Inflammatory macrophage treated with lipopolysaccharide for 4 hours (primary cell): Measurements from ENCODE around the gene C17orf78.
"Not testable (repeated sequence)": the region's sequence is repeated elsewhere in the genome, so short reads cannot be mapped to it uniquely, and the experiment has no call there.

Experiments used
- DNase-seq: peaks from one replicate; pipeline ENCODE4 v3.0.0-alpha.2; 2020

The C17orf78 gene

DNA sequence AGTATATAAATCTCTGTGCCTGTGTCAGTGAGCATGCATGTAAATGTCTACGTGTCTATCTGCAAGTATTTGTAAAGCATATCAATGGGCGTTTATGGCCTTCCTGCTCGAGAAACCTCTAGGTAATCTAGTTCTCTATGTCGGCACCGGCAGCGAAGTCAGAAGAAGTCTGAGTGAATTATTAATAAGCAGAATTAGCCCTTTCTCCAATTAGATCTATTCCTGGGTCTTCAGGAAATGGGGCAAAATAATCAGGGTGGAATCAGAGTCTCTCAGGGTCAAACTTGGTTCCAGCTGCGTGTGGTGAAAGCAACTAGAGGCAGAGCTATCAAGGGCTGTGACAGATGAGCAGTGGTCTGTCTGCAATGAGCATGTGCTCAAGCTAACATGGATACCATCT, at the start of gene C17orf78:
C17orf78 (plus strand) TSS at position 280 of the 400 bp plus-strand sequence; CDS start at position 388, 108 bp downstream.
- DNase-seq = no peak

DNA sequence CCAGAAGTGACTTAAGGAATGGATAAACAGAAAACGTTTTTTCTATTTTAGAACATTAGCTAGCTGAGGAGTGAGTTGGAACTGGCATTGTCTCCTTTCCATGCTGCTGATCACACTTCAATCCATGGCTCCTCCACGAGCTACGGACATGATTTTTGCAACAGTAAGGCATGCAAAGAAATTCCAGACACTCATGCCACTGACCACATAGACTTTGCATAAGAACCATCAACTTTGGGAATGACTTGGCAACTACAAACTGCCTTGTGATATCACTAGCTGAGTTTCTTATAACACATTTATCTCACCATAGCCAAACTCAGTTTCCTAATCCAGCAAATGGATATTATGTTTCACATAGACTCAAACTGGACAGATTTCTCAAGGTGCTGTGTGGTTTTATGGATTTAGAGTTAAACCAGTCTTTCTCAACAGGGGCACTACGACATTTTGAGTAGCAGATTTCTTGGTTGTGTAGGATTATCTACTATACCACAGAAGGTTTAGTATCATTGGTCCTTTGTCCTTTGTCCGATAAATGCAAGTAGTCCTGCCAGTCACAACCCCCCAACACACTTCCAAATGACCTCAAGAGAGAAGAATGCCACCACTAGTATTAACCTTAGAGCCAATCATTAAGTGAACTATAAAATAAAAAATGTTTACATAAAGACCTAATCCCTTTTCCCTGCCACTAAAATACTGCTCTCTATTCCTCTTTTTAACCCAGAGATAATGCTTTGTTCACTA, 48.3 kb upstream of the C17orf78 start:
- DNase-seq = no peak

DNA sequence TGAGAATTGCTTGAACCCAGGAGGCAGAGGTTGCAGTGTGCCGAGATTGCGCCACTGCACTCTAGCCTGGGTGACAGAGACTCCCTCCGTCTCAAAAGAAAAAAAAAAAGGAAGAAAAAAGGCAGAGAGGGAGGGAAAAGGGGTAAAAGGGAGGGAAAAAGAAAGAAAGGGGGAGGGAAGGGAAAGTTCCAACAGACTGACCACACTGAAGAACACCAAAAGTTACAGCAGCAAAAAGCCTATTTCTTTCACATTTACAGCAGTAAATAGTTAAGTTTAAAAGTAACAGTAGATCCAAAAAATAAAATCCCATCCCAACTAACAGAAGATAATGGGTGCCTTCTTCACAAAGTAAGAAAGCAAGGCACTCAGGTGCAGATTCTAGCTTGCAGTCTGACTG, 36.9 kb upstream of the C17orf78 start:
- DNase-seq = no peak

DNA sequence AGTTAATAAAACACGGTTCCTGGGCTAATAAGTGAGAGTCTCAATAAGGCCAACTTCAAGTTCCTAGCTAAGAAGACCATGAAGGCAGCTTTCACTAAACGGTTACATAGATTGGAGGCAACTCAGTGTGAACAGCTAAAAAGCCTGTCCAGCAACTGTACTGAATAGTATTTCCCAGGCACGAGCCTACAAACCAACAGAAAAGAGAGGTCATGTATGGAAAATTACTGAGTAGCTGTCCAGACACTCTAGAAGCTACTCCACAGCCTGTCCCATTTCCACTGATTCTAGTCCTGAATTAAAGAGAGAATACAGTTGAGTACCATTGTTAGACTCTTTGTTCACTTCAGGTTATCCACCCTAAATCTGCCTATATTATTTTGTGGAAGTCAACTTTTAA, 36.5 kb upstream of the C17orf78 start:
- no peak for DNase-seq

DNA sequence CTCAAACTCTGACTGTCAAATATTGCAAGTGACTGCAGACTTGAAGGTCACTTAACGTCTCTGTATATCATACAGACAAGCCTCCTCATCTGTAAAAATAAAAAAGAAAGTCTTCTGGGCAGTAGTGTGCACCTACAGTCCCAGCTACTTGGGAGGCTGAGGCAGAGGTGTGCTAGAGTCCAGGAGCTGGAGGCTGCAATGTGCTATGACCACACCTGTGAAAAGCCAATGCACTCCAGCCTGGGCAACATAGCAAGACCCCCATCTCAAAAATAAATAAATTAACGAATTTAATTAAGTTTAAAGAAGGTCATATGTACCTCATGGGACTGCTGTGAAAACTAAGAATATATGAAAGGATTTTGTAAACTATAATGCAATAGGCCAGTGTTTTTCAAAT, 35.0 kb upstream of the C17orf78 start:
- no peak for DNase-seq

DNA sequence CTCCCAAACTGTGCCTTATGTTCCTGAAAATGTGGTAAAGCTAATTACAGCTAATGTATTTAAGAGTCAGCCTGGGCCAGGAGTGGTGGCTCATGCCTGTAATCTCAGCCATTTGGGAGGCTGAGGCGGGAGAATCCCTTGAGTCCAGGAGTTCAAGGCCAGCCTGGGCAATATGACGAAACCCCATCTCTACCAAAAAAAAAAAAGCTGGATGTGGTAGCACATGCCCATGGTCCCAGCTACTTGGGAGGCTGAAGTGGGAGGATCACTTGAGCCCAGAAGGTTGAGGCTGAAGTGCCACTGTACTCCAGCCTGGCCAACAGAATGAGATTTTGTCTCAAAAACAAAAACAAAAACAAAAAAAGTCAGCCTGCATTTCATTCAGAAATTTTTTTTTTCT, 33.2 kb upstream of the C17orf78 start:
- no peak for DNase-seq

DNA sequence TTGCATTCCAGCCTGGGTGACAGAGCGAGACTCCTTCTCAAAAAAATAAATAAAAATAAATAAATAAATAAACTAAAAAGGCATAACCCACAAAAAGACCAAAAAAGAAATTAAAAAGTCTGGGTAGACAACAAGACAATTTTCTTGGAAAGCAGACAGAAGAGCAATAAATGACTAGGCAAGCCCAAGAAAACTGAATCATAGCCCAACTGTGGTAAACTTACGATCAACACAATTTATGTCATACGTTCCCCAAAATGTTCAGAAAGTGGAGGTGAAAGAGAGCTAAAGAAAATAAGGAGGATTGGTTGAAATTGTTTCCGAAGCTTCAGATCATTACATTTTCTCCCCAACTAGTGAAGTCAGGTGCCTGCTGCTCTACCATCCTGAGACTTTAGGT, 31.3 kb upstream of the C17orf78 start:
- no peak for DNase-seq

DNA sequence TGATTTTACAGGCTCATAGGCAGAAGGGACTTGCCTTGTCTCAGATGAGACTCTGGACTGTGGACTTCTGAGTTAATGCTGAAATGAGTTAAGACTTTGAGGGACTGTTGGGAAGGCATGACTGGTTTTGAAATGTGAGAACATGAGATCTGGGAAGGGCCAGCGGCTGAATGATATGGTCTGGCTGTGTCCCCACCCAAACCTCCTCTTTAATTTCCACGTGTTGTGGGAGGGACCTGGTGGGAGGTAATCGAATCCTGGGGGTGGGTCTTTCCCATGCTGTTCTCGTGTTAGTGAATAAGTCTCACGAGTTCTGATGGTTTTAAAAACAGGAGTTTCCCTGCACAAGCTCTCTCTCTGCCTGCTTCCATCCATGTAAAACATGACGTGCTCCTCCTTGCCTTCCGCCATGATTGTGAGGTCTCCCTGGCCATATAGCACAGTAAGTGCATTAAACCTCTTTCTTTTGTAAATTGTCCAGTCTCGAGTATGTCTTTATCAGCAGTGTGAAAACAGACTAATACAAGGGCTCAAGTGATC, 28.9 kb upstream of the C17orf78 start:
- DNase-seq = not testable (repeated sequence)

DNA sequence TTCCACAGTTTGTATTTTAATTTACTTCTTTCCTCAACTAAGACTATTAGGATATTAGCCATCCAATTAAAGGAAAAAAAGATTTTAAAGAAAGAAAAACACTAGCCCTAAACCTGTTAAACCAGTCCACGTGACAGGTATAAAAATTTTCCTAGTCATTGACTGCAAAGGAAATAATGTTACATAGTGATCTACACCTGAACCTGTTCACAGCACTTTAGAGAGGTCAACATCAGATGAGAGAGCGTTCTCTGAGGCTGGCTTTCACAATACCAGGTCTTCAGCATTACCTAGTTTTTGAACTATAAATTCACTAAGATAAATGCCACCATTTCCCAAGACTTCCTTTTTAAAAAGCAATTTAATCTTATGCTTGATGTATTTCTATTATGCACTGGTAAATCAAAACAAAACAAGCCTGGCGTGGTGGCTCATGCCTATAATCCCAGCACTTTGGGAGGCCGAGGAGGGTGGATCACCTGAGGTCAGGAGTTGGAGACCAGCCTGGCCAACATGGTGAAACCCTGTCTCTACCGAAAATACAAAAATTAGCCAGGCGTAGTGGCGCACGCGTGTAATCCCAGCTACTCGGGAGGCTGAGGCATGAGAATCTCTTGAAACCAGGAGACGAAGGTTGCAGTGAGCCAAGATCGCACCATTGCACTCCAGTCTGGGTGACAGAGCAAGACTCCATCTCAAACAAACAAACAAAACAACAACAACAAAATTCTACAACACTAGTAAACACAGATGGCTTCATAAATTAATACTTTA, 18.8 kb upstream of the C17orf78 start:
- not testable (repeated sequence) for DNase-seq

DNA sequence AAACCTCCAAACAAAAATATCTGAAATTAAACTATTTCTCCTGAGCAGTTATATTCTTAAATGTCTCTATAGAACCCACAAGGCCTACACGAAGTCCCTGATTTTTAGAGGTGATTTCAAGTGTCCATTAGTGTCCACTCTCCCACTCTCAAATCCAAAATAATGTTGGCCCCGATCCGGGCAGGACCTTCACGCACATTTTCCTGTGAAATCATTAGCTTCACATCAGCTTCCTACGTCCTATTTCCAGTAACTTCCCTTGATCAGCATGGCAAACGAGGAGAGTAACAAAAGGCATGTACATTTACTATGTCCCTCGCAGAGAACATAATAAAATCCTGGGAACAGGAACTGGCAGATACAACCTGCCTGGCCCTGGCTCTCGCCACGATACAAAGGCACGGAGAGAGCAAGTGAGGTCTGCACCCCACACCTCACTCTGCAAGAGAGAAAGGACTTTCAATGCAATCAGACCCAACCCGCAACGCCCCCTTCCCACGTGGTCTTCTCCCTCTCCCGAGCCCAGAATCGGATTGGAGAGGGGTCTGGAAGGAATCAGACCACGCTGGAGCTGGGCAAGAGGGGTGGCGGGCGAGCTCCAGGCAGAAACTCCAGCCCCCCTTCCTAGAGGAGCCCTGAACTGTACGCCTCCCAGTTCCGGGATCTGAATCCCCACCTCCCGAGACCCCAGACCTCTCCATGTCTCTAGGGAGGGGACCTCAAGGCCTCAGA, 17.5 kb upstream of the C17orf78 start:
- DNase-seq = peak; percentile 39

DNA sequence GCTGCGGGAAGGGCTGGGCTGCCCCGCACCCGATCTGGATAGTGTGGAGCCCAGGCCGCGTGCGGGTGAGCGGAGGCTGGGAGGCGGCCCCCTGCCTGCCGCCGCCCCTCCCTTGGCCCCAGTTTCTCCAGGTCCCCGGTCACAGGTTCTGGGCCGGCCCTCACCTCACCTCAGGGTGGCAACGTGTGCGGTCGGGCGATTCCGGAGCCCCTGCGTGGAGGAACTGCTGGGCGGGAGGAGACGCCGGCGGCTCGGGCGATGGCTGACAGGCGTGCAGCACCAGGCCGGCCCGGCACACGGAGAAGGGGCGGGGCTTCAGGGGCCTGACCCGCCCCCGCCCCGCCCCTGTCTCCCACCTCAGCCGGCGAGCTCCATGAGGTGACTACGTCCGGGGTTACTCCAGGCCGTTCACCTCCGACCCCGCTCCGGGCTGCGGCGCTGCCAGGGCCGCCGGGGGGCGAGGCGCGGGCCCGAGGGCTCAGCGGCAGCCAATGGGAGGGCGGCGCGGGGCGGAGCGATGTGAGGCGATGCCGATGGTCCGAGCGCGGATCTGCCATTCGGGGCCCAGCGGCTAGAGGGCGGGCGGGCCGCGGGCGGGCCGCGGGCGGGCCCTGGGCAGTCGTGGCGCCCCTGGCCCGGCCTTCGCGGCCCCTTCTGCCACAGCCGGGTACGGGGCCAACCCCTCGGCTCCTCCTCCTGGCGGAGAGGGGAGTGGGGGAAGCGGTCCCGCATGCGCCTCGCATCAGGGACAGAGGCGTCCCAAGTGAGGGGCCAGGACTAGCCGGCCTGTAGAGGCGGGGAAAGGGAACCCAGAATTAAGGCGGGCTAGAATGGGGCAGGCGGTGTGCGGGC, 16.7 kb upstream of the C17orf78 start:
- peak; percentile 93 for DNase-seq

DNA sequence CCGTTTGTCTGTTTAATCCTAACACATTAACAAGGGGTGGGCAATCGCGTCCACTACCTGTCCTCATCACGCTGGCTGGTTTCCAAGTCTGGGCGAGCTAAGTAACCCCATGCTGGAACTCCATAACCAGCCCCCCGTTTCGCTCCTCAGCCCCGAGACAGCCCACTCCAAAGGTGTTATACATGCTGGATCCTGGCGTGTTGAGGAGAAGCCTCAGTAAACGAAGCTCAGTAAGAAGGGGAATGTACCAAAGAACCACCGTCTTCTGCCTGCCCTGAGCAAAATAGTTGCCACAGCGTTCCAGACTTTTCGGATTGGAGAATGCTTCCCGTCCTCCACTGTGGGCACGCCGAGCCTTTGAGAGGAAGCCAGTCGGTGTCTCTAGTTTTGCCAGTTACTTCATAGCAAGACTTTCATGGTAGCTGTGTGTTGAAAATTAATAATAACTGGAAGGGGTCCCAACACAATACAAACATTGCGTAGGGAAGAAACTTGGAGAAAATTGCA, 16.1 kb upstream of the C17orf78 start:
- DNase-seq = peak; percentile 22

DNA sequence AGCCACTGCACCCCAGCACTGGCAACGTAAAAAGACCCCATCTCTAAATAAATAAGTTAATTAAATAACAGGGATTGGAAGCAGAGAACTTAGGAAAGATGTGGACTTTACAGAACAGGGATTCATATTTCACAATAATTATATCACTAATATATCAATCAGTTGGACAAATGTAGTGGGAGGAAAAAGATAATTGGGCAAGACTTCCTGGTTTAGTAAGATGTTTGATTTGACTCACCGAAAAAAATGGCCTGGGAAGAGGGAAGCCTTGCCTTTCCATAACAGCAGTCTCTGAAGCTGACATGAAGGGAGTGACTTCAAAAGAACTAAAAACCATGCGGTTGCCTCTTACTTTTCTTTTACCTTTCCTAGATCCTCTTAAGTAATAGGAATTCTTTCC, 15.2 kb upstream of the C17orf78 start:
- peak; percentile 54 for DNase-seq

DNA sequence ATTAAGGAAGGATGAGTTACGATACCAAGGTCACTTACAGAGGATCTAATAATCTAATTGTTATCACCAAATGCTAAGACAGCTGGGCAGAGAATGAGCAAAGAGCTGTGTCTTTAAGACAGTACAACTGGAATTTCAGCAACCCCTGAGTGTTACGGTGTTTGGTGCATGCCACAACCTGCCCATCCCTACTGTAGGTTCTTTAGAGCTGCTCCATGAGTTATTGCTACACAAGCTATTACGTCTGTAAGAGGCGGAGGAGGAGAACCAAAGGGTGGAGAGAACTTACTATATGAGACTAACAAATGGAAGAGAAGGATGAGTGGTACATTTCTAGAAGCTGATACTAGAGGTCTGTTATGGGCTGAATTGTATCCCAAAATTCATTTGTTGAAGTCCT, 14.2 kb upstream of the C17orf78 start:
- no peak for DNase-seq

DNA sequence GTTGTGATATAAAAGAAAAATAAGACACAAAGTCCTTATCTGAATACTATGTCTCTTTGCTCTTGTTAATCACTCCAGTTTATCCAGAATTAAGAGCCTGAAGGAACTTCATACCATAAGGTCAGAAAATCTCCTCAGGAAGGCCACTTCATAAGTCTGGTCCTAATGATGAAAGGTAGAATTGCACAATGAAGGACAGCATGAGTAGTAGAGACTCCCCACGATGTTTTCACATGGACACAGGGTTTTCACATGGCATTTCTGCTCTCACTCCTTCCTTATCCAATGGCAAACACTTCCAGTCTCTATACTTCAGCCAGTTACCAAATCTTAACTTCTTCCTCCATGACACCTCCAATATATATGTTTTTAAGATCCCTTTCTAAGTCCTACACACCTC, 10.2 kb upstream of the C17orf78 start:
- peak; percentile 10 for DNase-seq

DNA sequence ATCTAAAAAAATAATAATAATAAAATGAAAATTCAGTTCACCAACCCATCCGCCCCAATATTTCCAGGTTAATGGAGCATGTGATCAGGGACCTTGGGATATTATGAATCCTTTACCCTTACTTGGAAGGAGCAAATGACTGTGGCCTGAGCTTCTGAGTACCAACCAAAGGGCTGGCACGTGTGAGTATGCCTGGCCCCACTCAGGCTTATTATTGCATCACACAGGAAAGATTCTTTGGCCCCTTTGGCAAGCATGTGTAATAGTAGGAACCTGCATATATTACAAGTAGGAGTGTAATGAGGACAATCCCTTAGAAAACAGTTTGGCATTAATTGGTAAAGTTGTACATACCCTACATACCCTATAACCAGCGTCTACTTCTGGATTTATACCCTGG, 7.2 kb upstream of the C17orf78 start:
- peak; percentile 16 for DNase-seq

DNA sequence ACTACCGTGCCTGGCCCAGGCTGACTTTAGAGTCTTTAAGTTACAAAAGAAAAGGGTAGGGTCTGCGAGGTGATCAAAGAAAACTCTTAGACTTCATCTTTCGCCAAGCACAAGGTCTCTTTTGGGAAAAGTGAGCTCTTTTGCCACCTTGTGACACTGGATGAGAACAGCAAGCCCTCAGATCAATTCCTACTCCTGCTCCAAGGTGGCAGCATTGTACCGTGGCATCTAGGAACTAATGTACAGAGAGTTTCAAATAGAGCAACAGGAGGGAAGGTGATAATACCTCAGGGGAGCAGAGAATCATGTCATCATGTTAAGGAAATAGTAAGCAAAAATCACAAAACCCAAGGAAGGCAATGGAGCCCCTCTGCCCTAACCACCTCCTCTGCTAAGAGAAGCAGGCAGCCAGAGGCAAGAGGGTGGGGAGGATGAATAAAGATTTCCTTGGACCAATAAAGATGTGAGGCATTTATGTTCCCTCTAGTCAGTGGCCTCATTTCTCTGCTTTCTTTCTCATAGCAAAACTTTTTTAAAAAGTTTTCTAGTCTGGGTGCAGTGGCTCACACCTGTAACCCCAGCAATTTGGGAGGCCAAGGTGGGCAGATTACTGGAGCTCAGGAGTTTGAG, 2.1 kb upstream of the C17orf78 start:
- DNase-seq = peak; percentile 73

DNA sequence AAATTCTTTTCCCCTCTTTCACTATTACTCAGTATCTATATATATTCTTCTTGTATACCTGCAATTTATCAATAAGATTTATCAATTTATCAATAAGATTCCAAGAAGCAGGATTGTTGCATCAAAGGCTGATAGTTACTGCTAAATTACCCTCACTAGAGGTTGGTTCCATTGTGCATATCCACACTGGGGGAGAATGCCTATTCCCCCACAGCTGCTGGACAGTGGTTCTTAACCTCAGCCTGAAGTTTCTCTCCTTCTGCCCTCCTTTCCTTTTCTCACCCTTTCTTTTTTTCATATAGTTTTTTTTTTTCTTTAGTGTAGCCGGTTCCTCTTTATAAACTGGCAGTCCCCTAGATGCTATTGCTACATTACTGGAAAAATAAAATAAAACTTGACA, 6.3 kb downstream of the C17orf78 start:
- DNase-seq = no peak

DNA sequence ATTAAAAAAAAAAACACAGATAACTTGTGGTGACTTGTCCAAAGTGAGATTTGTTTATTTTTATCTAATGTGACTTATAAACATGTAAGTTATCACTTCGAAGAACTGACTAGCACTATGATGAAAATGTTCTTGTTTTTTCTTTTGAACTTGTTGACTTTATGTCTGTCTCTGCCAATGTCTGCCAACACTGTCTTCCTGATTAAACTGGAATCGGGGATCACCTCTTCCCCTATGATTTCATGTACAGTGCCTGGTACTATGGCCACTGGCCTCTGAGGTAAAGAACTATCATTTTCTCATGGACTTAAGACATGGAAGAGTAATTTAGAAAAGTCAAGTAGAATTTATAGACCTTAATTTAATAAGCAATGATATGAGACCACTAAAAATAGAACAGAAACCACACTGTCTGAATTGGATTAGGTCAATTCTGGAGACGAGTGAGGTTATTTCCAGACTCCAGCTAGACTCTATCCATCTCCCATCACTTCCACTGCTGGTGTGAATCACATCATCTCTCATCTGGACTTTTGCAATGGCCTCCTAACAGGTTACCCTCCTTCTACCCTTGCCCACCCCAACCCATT, 8.9 kb downstream of the C17orf78 start:
- DNase-seq = no peak

DNA sequence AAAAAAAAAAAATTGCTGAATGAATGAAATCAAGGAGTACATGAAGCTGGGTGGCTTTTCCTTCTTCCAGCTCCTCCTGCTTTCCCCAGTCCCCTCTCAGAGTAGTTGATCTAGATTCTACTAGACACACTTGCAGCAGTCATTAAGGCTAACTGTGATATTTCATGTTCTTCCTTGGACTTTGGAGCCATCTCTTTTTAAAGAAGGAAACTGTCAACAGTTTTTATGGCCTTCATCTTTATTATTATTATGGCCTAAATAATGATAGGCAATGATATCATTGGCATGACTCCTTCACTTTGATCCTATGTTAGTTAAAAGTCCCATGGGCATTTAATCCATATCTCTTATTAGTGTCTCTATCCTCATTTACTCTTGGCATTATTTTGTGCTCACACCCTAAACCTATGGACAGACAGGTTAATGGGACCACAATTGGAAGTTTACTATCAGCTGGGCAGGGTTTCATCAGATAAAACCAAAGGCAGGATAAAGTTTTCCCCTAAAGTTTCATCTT, 9.7 kb downstream of the C17orf78 start:
- no peak for DNase-seq

DNA sequence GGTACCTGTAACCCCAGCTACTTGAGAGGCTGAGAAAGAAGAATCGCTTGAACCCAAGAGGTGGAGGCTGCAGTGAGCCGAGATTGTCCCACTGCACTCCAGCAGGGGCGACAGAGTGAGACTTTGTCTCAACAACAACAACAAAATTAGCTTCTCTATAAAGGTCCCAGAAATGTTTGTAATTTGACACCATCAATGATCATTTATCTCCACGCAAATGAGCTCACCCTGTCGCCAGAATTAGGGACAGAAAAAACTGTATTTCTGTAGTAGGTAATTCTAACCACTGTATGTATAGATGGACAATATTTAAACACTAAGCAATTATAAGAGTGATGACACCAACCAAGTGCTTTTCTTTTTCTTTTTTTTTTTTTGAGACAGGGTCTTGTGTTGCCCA, 10.7 kb downstream of the C17orf78 start:
- no peak for DNase-seq
